SW480 (cell line): ENCODE measurements around the gene URM1.

Experiments
- DNase-seq: peaks from one replicate; pipeline ENCODE4 v3.0.0-alpha.2; 2016; ENCODE audit warnings: low spot score

The URM1 gene

DNA sequence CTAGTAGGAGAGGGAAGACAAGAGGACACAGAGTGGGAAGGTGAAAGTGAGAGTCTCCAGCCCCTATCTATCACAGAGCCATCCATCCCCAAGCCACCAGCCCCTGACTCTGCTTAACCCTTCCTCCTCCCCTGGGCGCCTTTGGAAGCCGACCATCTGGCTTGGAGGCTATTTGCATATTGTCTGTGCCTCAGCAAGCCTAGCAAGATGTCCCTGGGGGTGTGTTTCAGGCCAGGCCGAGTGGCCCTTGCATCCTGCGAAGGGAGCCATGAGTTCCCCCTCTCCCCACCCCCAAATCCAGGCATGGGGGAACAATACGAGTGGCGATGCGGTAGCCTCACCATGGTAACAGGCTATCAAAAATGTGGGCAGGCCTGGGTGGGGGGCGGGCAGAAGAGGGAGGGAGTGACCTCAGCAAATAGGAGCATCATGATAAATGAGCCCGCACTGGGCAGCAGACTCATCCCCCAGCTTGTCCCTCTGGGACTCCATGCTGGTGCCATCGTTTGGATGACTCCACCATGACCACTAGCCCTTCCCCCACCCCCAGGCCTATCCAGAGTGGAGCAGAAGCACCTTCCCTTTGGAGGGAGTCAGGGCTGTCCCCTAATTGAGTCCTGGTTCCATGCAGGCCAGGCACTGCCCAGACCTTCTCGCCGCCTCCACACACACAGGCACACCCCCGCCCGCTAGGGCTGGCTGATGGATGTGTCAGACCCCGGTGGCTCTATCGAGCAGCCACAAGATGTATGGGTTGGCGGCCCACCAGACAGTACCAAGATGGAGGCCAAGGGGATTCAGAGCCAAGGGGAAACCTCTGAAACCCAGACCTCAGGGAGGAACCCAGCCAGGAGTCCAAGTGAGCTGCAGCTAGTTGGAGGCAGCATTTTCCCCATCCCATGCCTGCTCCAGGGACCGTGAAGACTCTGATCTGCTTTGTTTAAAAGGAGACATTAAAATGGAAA lies 14.6 kb downstream of the URM1 start:
- DNase-seq = no peak

DNA sequence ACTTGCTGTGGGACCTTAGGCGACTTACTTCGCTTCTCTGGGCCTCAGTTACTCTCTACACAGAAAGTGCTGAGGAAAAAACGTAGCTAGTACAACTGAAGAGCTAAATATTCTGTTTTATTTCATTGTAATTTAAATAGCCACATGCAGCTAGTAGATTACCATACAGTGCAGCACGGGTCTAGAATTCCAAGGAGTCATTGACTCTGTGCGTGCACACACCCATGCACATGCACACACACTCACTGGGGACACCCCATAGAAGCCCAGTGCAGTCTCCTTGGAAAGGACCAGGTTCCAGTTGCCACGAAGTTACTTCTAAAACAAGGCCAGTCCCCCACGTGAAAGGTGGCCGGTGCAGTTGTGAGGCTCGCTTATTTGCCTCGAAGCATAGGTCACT lies 17.0 kb downstream of the URM1 start:
- no peak for DNase-seq

DNA sequence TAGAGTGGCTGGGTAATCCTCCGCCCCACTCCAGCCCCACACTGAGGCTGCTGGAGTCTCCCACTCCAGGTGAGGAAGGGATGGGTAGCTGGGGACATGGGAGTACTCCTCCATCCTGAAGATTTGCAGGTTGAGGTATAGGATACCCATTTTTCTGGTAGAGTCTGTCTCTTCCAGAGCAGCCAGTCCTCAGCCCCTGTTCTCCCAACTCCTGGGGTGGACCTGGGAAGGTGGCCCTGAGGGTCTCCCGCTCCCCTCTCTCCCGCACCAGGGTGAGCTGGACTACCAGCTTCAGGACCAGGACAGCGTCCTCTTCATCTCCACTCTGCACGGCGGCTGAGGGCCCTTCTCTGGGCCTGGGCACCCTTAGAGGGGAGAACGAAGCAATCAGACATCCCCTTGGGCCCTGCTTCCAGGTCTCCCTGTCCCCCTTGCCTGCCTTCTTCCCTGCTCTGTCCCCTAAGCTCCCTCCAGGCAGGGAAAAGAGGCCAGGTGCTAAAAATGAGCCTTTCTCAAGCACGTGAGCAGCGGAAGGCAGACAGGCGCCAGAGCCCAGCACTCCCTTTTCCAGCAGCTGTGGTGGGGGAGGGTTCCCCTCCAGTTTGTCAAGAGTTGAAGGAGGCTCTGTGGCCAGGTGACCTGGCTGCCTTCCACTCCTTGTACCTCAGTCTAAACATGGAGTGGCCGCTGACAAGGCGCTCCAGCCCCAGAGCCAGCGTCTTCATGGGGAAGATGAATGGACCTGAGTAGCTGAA lies 18.4 kb downstream of the URM1 start:
- DNase-seq = no peak

DNA sequence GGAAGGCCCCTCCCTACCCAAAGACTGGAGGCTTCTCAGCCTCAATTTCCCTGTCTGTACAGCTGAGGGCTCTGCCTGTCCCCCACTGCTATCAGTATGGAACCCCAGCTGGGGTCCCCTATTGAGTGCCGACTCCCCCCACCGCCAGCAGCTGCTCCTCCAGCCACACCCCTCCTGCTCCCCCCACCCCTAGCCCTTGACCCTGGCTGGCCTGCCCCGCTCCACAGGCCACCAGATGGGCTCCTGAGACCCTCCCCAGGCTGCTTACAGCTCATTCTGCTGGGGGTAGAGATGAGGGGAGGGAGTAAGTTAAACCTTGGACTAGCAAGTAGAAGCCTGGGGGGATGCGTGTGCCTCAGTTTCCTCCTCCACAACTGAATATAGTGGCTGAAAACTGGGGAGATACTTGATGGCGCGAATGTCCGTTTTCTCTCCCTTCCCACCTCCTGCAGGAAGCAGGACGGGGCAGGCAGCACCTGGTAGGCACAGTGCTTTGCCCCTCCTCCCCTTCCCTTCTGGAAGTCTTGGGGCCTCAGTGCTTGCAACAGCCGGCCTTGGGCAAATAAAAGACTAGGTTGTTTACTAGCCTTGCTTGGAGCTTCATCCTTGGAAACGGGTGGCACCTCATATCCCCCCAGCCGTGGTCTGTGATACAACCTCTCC lies 19.1 kb downstream of the URM1 start:
- no peak for DNase-seq

DNA sequence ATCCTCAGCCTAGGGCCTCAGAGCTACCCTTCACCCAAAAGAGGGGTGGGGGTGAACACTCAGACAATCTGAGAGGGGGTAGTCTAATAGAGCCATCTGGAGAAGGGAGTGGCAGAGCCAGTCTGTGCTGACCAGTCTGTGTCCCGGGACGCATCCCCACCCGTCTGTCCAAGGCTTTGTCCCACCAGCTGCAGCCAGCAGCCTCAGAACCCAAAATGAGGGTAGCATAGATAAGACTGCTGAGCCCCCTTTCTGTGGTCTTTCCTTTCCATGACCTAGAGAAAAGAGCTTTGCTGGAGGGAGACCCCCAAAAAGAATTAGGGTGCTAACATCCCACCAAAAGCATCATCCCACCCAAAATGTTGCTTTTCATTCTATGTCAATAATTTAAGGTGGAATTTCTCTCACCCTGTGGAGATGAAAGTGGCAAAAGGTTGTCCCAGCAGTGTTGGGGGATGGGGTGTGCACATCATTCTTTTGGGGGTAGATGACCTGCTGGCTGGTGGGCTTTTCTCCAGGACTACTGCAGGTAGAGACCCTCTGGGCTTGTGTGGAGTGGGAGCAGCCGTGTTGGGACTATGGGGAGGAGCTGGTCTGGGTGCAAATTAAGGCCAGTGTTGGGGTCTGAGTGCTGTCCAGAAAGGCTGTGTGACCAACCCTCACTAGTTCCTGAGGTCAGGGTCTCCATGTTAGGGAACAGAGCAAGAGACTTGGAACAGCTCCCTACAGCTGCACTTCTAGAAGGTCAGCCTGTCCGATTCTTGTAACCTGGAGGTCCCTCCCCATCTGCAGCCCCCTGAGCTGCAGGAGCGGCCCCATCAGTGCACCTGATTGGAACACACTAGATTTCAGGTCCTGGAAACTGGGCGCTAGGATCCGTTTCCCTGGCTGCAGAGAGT lies 19.9 kb downstream of the URM1 start:
- no peak for DNase-seq

DNA sequence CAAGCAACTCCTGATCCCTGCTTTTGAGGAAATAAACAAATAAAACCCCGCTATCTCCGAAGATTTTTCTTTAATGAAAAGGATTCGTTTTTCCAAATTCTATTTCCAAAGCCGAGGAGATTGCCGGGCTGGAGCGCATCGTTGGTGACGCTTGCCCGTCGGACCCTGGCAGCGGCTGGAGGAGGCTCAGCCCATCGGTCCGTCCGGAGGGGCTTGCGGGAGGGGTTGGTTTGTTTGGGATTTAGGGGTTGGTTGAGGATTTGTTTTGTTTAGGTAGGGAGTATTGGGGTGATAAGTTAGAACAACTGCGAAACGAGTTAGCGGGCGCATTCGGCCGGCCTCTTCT lies 20.8 kb downstream of the URM1 start:
- no peak for DNase-seq

DNA sequence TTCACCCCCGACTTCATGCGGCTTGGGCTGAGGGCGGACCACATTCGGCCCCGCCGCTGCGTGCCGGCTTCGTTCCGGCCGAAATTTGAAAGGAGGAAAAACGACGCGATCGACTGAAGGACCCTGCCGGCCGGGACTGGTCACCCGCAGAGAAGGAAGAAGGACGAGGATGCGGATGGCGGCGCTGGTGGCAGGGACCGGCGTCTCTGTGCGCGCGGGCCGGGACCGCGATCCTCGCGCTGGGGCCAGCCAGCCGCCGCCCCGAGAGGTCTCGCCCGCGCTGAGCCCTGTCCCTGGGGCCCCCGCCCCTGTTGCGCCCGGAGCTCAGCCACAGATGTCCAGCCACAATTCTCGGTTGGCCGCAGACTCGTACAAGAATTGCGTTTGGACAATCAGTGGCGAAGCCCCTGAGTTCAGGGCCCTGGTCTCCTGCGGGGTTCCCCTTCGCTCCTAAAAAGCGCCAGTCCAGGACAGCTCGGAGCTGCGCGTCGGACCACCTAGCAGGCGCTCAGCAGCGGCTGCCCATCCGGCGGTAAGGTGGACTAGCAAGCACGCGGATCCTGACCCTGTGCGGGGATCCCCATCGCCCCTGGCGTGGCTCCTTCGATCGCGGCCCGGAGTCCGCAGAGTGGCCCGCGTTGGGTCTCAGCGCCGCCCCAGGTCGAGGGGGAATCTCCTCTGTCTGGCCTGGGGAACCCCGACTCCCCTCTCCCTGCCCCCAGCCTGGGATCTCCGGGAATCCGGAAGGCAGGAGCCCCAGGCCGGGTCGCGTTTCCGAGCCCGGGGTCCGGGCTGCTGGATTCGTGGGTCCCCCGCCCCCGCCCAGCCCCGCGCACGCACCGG lies 21.3 kb downstream of the URM1 start:
- no peak for DNase-seq

DNA sequence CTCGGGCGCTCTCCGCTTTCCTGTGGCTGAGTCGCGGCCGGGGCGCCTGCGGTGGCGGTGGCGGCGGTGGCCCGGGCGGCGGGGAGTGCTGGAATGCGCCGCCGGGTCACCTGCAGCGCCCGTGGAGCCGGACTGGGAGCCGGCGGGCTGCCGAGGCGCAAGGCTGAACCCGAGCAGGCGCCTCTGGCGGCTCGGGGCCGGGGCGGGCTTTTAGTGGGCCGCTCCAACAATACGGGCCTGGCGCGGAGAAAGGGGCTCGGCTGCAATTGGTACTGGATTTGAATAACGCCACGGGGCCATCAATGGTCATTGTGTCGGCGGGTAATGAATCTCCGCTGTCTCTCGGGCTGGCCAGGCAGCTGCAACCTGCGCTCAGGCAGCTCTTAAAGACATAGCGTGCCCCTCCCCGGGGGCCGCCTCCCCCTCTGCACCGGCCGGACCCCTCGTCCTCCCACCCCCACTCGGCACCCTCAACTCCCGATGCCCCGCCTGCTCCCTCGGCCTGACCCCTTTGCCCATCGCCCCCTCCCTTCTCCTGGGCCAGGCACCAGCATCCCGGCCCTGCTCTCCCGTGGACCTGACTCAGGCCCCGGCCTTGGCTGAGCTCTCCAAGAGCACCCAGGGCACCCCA lies 22.1 kb downstream of the URM1 start:
- no peak for DNase-seq

DNA sequence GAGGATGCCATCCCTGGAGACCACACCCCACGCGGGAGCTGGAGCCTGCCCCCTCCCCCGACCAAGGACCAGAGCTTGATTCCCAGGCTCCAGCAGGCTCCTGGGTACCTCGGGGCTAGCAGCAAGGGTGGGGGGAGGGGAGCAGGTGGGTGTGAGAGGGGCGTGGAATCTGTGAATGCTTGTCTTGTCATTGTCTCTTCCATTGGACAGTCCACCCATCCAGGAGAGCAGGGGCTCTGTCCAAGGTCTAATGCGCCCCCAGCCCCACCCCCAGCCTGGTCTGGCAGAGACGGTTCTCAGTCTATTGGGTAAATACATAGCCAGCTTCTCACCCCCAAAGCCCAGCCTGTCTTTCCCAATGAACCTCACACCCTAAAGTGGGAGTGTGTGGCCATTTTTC lies 22.8 kb downstream of the URM1 start:
- no peak for DNase-seq

DNA sequence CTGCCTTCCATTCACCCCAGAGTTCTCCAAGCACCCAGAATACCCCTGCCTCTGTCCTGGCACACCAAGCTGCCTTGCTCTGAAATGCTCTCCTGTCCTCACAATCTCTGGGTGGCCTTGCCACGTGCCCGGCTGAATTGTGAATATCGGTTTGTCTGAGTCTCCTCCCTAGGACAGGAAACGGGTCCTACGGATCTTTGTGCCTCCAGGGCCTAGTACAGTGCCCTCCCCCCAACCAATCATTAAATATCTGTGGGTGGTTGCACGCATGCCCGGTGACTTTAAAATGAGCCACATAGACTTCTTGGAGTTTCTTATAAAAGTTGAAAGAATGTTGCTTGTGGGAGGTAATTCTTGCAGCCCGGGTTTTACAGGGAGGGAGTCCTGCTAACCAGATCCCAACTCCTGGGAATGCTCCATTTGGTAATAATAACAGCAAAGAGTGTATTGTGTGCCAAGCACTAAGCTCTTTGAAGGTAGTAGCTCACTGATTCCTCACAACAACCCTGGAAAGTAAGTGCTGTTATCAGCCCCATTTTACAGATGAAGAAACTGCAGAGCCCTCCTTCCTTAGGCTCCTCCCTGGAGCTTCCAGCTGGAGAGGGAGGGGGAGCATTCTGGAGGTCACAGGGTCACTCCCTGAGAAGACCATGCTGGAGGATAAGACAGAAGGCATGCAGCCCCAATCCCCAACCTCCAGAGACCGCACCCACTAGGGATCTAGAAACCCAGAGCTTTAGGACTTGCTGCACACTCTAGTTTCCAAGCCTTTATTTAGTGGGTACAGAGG lies 23.4 kb downstream of the URM1 start:
- DNase-seq = no peak

DNA sequence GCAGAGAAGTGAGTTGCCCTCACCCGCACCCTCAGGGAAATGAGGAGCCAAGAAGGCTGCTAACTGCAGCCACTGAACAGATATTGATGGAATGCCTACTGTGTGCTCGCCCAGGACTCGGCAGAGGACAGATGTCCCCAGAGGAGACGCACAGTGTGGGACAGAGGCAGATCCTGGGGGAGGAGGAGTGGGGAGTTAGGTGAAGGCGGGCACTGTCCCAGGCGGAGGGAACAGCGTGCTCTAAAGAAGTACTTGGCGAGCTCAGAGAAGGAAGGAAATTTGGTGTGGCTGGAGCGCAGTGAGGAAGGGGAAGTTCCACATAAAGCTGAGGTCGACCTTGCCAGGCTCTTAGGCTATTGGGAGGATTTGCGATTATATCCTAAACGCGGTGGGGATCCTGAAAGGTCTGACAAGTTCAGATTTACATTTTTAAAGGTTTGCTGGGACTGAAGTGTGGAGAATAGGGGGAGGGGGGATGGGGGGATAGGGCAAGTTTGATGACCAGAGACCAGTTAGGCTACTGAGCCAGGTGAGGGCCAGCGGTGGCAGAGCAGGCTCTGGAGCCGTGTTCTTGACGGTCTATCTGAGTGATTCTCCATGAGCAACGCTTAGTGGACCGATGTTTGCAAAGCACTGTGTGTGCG lies 25.9 kb downstream of the URM1 start:
- no peak for DNase-seq

DNA sequence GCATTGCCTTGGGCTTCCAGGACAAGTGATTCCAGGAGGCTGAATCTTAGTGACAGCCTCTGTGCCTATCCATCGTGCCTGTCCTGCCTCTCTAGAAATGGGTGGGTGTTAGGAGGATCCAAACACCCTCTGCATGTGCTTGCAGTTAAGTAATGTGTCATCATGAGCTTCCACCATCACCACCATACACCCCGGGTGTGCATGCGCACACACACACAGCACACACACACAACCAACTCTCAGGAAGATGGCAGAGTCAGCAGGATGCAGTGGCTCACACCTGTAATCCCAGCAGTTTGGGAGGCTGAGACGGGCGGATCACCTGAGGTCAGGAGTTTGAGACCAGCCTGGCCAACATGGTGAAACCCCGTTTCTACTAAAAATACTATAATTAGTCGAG lies 26.7 kb downstream of the URM1 start:
- DNase-seq = no peak

DNA sequence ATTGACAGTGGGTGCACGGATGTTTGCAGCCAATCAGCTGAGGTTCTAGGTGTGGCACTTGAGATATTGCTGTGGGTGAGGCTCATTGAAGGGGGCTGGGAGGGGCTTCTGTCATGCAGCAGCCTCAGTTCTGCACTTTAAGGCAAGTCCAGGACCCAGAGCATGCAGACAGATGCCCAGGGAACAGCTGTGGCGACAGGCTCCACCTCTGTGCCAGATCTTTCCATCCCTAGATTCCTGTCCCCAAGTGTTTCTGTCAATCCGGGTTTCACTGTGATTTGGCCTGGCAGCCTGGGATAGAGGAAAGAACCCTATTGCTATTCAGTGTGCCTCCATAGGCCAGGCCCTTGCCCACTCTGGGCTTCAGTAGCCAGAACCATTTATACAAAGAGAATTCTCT lies 28.7 kb downstream of the URM1 start:
- DNase-seq = no peak

DNA sequence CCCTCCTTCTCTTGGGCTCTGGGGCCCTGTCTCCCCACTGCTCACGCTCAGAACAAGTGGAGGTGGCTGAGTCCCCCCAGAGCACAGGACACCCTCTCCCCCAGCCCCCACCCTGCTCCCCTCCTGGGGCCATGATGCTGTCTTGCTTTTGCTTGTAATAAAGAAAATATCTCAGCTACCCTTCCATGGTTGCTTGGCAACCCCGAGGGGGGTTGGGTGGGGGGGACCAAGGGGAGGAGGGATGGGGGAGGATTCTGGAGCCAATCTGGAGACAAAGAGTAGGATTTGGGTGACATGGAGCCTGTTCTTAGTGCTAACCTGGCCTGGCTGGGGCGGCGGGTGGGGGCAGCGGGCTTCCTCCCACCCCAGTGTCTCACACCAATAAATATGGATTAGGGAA lies 33.4 kb downstream of the URM1 start:
- no peak for DNase-seq

DNA sequence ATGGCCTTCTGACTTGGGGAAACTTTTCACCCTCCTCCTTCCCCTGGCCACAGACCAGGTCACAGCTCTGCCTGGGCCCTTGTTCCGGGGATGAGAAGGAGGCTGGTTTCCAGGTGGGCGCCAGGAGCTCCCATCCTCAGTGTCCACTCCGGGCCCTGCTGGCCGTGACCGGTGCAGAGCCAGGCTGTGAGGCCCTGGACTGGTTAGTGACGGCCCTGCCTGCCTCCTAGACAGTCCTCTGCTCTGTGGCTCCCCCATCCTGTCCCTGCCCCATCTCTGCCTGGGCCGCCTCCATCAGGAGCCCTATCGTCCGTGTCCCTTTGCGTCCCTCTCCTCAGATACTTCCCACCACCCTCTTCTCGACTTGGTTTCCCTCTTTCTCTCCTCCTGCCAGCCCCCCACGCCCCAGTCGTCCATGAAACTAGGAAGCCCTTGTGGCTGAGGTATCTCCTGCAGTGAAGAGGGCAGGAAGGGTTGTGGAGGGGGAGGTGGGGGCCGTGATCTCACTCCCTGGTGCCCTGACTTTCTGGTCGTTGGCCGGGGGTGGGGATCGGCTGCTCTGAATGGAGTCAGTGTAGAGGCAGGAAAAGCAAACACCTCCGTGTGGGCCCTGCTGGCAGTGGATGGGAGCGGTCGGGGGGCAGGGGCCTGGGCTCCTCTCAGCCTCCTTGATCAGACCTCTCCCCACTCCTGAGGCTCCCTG lies 34.1 kb downstream of the URM1 start:
- no peak for DNase-seq

DNA sequence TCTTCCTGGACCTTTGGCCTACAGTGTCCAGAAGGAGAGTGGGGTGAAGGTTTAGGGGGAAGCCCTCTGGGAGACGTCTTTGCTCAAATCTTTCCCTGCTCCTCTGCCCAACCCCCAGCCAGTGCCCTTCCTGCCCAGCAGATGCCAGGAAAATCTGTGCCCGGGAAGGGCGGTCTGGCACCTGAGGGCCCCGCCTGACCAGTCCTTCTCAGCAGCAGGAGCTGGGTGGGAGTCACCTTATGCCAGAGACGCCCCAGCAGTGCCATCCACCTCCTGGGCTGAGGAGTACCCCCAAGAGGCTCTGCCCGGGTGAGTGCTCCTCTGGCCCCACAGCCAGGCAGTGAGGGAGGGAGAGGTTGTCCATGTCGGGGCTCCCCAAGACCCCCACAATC lies 34.6 kb downstream of the URM1 start:
- no peak for DNase-seq

DNA sequence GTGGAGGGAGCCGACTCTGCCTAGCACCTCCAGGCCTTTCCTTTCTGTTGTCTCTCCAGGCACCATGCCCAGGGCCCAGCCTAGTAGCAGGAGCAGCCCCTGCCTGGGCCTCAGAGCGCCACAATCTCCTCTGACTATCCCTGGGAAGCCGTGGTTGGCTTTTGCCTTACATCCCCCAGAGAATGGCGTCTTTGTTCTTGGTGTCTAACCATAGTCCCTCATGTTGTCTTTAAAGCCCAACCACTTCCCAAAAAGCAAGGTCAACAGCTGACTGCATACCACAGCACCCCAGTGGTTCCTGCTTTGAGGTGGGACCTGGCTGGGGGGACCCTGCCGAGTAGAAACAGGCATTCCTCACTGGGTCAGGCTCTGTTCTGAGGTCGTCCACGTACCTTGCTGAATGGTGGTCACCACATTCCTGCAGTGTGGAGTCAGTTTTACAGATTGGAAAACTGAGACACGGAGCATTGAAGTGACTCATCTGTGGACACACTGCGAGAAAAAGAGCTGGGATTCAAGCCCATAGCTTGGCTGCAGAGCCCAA lies 35.7 kb downstream of the URM1 start:
- DNase-seq = peak; percentile 28

DNA sequence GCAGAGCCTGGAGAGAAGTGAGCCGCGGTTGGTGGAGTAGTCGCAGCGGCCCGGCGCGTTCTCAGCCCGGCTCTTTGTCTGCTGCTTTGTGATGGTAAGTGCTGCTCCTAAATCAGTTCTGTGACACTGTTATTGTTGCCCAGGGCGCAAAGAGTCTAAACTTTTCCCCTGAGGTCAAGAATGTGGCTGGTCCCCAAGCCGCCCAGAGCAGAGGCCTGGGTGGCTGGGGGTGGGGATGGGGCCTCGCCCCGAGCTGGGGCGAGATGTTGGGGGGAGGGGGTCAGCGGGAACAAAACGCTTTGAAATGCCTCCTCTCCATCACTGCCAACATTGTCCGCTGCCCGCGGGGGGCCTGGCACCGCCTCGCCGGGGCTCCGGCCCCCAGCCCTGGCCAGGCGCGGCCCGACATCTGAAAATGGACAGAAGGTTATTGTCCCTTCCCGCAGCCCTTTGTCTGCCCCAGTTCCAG lies 37.8 kb downstream of the URM1 start:
- no peak for DNase-seq
